Panc1 (cell line): Measurements from ENCODE around the gene VEGFA. TPM values are rescaled to one million over a fixed set of nuclear protein-coding genes. Genes with fewer than 3 reads are reported as not detected.

Experiments used
- ATAC-seq: fragments of 200-7000 bp; cut with Tn5 transposase; 2 replicates; pipeline ENCODE4 v1.9.1; 2020; ENCODE audit warnings: mild to moderate bottlenecking, moderate library complexity
- BruUV-seq: library from RNA; stranded (reverse); fragments of 400-500 nt; replicated peaks from 2 replicates; lab custom pipeline; 2021; lab: Mats Ljungman, UMichigan
- CTCF ChIA-PET: fragments of 300-600 bp; sonication (Branson Sonifier 250); formaldehyde crosslinking; loops from one replicate; lab custom pipeline; 2022; ENCODE audit warnings: antibody characterized with exemption; lab: Charles Lee
- POLR2A ChIA-PET: fragments of 300-600 bp; sonication (Branson Sonifier 250); formaldehyde crosslinking; loops from one replicate; lab custom pipeline; 2022; ENCODE audit warnings: antibody characterized with exemption; lab: Charles Lee
- DNase-seq: peaks from one replicate; pipeline ENCODE4 v3.0.0-alpha.2; 2010; ENCODE audit warnings: low read depth, low spot score
- H3K27ac ChIP-seq: 2 replicates; pipeline ENCODE4 v1.5.1; 2011; ENCODE audit warnings: mild to moderate bottlenecking, low read length, inconsistent platforms
- H3K27me3 ChIP-seq: fragments of 200-500 bp; sonication (Bioruptor generic); 2 replicates; pipeline ENCODE4 v1.6.0; 2014; ENCODE audit warnings: low read length, inconsistent platforms; ENCODE audit not compliant: control insufficient read depth, insufficient read depth
- H3K36me3 ChIP-seq: fragments of 200-500 bp; sonication (Bioruptor generic); 2 replicates; pipeline ENCODE4 v1.5.1; 2014; ENCODE audit warnings: inconsistent platforms, mild to moderate bottlenecking, low read length, moderate library complexity; ENCODE audit not compliant: control insufficient read depth, insufficient read depth
- H3K4me1 ChIP-seq: 2 replicates; pipeline ENCODE4 v1.5.1; 2011; ENCODE audit warnings: inconsistent platforms, mild to moderate bottlenecking, low read length, moderate library complexity; ENCODE audit not compliant: control insufficient read depth, insufficient read depth
- H3K4me3 ChIP-seq, 2 experiments: 2 replicates each; pipeline ENCODE4 v1.5.1; 2011 to 2012; ENCODE audit warnings: low read depth in 2 of 2, low read length in 2 of 2, mild to moderate bottlenecking in 2 of 2, inconsistent platforms in 1 of 2, moderate library complexity in 1 of 2
- H3K9me3 ChIP-seq: fragments of 200-500 bp; sonication (Bioruptor generic); 2 replicates; pipeline ENCODE4 v1.5.1; 2014; ENCODE audit warnings: low read depth, mild to moderate bottlenecking, inconsistent platforms, low read length, moderate library complexity; ENCODE audit not compliant: control insufficient read depth, insufficient read depth
- POLR2AphosphoS5 ChIP-seq: IDR thresholded peaks from 2 replicates; pipeline ENCODE4 v1.6.1; 2012; ENCODE audit warnings: mild to moderate bottlenecking, low read depth, low read length, moderate library complexity
- REST ChIP-seq, 2 experiments: IDR thresholded peaks; 2 replicates each; pipeline ENCODE4 v1.6.1; 2011 to 2012; ENCODE audit warnings: low read depth in 2 of 2, control low read depth in 1 of 2, low read length in 1 of 2, mild to moderate bottlenecking in 1 of 2, moderate library complexity in 1 of 2; ENCODE audit not compliant: insufficient read depth in 1 of 2
- SIN3A ChIP-seq: IDR thresholded peaks from 2 replicates; pipeline ENCODE4 v1.6.1; 2012; ENCODE audit warnings: low read depth, mild to moderate bottlenecking, low read length, moderate library complexity, borderline replicate concordance; ENCODE audit not compliant: insufficient read depth
- TCF7L2 ChIP-seq: IDR thresholded peaks from 2 replicates; pipeline ENCODE4 v1.6.1; 2011; ENCODE audit warnings: mild to moderate bottlenecking, low read depth, low read length, inconsistent platforms
- in situ Hi-C: cut with HindIII; loops from 2 replicates; pipeline ENCODE4 v1.10.0; 2016; ENCODE audit warnings: low sequenced_read_pairs, low pct_unique_long_range_greater_than_20kb
- intact Hi-C: fragments of 100-400 bp; cut with micrococcal nuclease; formaldehyde crosslinking; loops from one replicate; pipeline ENCODE4 v1.10.0; 2022; ENCODE audit not compliant: unreplicated experiment
- total RNA-seq: library from RNA; stranded (reverse); gene quantifications from one replicate; pipeline ENCODE4 v1.2.1, GENCODE V29; 2021; ENCODE audit not compliant: unreplicated experiment
- TF ChIP-seq, protein P1 (sequence below): fragments of 450-650 bp; IDR thresholded peaks from 2 replicates; pipeline ENCODE4 v1.5.1; 2017; ENCODE audit warnings: mild to moderate bottlenecking

The VEGFA gene
- total RNA-seq, 1 experiment from 2014 or later, result 98.7 TPM

DNA sequence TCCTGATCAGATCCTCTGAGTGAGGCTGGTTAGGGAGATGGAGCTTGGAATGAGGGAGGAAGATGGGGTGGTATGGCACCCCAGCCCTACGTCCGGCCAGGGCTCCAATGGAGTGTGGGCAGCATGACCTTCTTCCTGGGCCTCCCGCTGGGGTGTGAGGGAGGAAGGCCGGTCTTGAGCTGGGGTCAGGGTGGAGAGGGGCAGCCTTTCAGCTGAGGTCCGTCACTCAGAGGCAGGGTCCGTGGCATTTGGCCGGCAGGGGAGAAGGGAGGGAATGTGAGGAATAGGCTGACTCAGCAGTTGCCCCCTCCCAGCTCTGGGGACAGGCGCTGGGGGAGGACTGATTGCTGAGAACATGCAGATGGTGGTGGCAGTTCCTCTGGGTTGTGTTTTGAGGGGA is 25.5 kb upstream of the VEGFA start:
- no peak for ATAC-seq
- Histone ChIP-seq H3K9me3 (no peaks in the 10 kb centered on the region), H3K4me1 (no peaks in the 10 kb centered on the region; the same call in 1 of the 2 replicates), H3K4me3 (no peak overlapping the region), H3K27ac (no peak overlapping the region), H3K27me3 (no peaks in the 10 kb centered on the region), H3K36me3 (no peaks in the 10 kb centered on the region)
- CTCF ChIA-PET, result no interaction called here
- BruUV-seq, result no TSS peak
- POLR2A ChIA-PET, result no interaction called here
- TF ChIP-seq REST (IDR thresholded peaks at IDR 0.05; ENCODE audit: insufficient read depth in 1 of 2, low read depth in 2 of 2, low read length in 1 of 2), result no peak
- TF ChIP-seq TCF7L2, result no peak
- no peak for DNase-seq
- in situ Hi-C loops (no loop called here), intact Hi-C loops (no loop called here)

DNA sequence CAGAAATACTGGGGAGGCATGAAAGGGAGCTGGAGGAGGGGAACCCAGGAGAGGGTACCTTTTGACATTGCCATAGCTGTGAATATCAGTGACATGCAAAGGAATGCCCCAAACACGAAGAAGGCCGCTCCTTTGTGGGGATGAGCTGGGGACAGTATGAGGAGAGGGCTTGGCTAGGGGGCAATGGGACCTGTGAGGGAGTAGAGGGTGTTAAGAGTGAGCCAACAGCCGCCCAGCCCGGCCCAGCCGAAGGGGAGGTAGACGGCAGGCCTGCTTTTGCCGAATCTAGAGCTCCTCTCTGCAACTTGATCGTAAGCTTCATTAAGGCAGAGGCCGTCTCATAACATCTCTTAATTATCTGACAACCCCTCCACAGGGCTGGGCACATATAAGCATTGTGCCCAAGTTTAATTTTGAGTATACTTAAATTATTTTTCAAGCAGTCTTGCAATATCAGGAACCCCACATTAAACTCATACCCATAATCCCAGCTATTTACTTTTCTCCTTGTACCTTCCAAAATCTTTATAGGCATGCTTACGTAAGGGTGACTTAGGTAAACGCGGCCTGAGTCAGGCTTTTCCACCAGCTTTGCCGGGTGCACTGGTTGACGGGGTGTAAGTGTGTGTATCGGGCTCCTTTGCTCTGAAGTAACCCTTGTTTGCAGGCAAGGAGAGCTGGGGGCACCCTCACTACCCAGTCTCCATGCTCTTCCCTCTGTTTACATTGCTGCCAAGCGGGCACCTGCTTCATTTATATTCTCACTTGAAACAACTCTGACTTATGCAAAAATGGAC is 24.9 kb upstream of the VEGFA start:
- DNase-seq, result no peak
- Histone ChIP-seq H3K9me3 (no peaks in the 10 kb centered on the region), H3K27me3 (no peaks in the 10 kb centered on the region), H3K4me1 (no peaks in the 10 kb centered on the region; the same call in 1 of the 2 replicates), H3K36me3 (no peaks in the 10 kb centered on the region), H3K4me3 (no peak overlapping the region), H3K27ac (no peak overlapping the region)
- no peak for TF ChIP-seq SIN3A
- no peak for TF ChIP-seq REST (IDR thresholded peaks at IDR 0.05; ENCODE audit: insufficient read depth in 1 of 2, low read depth in 2 of 2, low read length in 1 of 2)
- no peak for TF ChIP-seq TCF7L2
- TF ChIP-seq, protein P1, sequence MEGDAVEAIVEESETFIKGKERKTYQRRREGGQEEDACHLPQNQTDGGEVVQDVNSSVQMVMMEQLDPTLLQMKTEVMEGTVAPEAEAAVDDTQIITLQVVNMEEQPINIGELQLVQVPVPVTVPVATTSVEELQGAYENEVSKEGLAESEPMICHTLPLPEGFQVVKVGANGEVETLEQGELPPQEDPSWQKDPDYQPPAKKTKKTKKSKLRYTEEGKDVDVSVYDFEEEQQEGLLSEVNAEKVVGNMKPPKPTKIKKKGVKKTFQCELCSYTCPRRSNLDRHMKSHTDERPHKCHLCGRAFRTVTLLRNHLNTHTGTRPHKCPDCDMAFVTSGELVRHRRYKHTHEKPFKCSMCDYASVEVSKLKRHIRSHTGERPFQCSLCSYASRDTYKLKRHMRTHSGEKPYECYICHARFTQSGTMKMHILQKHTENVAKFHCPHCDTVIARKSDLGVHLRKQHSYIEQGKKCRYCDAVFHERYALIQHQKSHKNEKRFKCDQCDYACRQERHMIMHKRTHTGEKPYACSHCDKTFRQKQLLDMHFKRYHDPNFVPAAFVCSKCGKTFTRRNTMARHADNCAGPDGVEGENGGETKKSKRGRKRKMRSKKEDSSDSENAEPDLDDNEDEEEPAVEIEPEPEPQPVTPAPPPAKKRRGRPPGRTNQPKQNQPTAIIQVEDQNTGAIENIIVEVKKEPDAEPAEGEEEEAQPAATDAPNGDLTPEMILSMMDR, result no peak
- no peak for TF ChIP-seq POLR2AphosphoS5
- ATAC-seq, result no peak
- POLR2A ChIA-PET, result interaction anchor here (0.8 kb wide), 1 partner anchor 26 kb away, joined by 4 read pairs; no protein-coding TSS in a partner anchor
- in situ Hi-C loops, result no loop called here
- CTCF ChIA-PET, result interaction anchor here (0.7 kb wide), 1 partner anchor 334 kb away, joined by 3 read pairs; no protein-coding TSS in a partner anchor
- intact Hi-C loops, result no loop called here
- no TSS peak for BruUV-seq
